H1 (cell line): ENCODE results near the gene PHF3. TPM values are rescaled to one million over a fixed set of nuclear protein-coding genes. Genes with fewer than 3 reads are reported as not detected.

Experiments
- CTCF ChIA-PET: fragments of 300-600 bp; sonication (Branson Sonifier 250); formaldehyde crosslinking; loops from one replicate; lab custom pipeline; 2021; ENCODE audit not compliant: partially characterized antibody; lab: Charles Lee
- POLR2A ChIA-PET: fragments of 300-600 bp; sonication (Branson Sonifier 250); formaldehyde crosslinking; loops from one replicate; lab custom pipeline; 2021; ENCODE audit warnings: inconsistent platforms; ENCODE audit not compliant: partially characterized antibody; lab: Charles Lee
- DNase-seq, 2 experiments: peaks; one replicate each; pipeline versions ENCODE4 v3.0.0 to v3.0.0-alpha.2; 2010 to 2022; ENCODE audit warnings: low spot score in 2 of 2, low read depth in 1 of 2, mixed read lengths in 1 of 2
- FAIRE-seq: peaks from 2 replicates; lab custom pipeline; 2011; peaks lifted over from hg19 to GRCh38; lab: Jason Lieb, UNC
- H2AFZ ChIP-seq: 2 replicates; pipeline ENCODE4 v1.8.1; 2012; ENCODE audit warnings: low read length, inconsistent platforms
- H2AK5ac ChIP-seq: 2 replicates; pipeline ENCODE4 v1.6.1; 2013; ENCODE audit warnings: low read depth, low read length
- H2BK120ac ChIP-seq: replicated peaks from 2 replicates; pipeline ENCODE3; 2013; ENCODE audit warnings: low read depth, low read length, inconsistent platforms
- H2BK12ac ChIP-seq: 2 replicates; pipeline ENCODE4 v1.6.1; 2013; ENCODE audit warnings: low read depth, low read length
- H2BK15ac ChIP-seq: 2 replicates; pipeline ENCODE4 v1.6.1; 2013; ENCODE audit warnings: low read length
- H2BK20ac ChIP-seq: 2 replicates; pipeline ENCODE4 v1.6.1; 2013; ENCODE audit warnings: low read length
- H2BK5ac ChIP-seq: 2 replicates; pipeline ENCODE4 v1.6.1; 2013; ENCODE audit warnings: low read depth, low read length
- H3K14ac ChIP-seq: 2 replicates; pipeline ENCODE4 v1.6.1; 2013; ENCODE audit warnings: inconsistent platforms; ENCODE audit not compliant: insufficient read length
- H3K18ac ChIP-seq: 2 replicates; pipeline ENCODE4 v1.6.1; 2013; ENCODE audit warnings: low read length; ENCODE audit errors: extremely low read depth
- H3K23ac ChIP-seq: 2 replicates; pipeline ENCODE4 v1.6.1; 2013; ENCODE audit warnings: inconsistent platforms; ENCODE audit not compliant: insufficient read length
- H3K23me2 ChIP-seq: 2 replicates; pipeline ENCODE4 v1.6.1; 2013; ENCODE audit warnings: low read depth, low read length
- H3K27ac ChIP-seq: 2 replicates; pipeline ENCODE4 v1.6.1; 2011; ENCODE audit warnings: low read depth, low read length, inconsistent platforms
- H3K27me3 ChIP-seq, 4 experiments: replicated peaks in 1 of 4; 1 replicate in 1 of 4; 2 replicates in 3 of 4; pipeline versions ENCODE4 v1.6.1 to v1.8.1; 2011 to 2013; ENCODE audit warnings: low read length in 3 of 4, mild to moderate bottlenecking in 3 of 4, inconsistent platforms in 2 of 4, mixed read lengths in 2 of 4, moderate library complexity in 1 of 4; ENCODE audit not compliant: control insufficient read depth in 3 of 4, insufficient read depth in 3 of 4; ENCODE audit errors: extremely low read depth in 1 of 4
- H3K36me3 ChIP-seq, 4 experiments: 2 replicates each; pipeline versions ENCODE4 v1.6.1 to v1.8.1; 2011 to 2013; ENCODE audit warnings: mild to moderate bottlenecking in 4 of 4, low read length in 3 of 4, moderate library complexity in 2 of 4, control low read depth in 1 of 4, inconsistent platforms in 1 of 4; ENCODE audit not compliant: insufficient read depth in 4 of 4, control insufficient read depth in 2 of 4
- H3K4ac ChIP-seq: replicated peaks from 2 replicates; pipeline ENCODE3; 2013; ENCODE audit warnings: low read length, low read depth, mixed read lengths, inconsistent platforms; ENCODE audit not compliant: insufficient read length
- H3K4me1 ChIP-seq, 4 experiments: replicated peaks in 1 of 4; 1 replicate in 1 of 4; 2 replicates in 3 of 4; pipeline versions ENCODE4 v1.6.1 to v1.8.1; 2011 to 2013; ENCODE audit warnings: low read length in 3 of 4, inconsistent platforms in 2 of 4, mixed read lengths in 1 of 4; ENCODE audit not compliant: insufficient read depth in 4 of 4, control insufficient read depth in 3 of 4
- H3K4me2 ChIP-seq, 2 experiments: 2 replicates each; pipeline versions ENCODE4 v1.6.1 to v1.8.1; 2011 to 2013; ENCODE audit warnings: low read depth in 2 of 2, low read length in 2 of 2, control low read depth in 1 of 2, inconsistent platforms in 1 of 2, mild to moderate bottlenecking in 1 of 2; ENCODE audit not compliant: insufficient read depth in 1 of 2
- H3K4me3 ChIP-seq, 4 experiments: fragments of 200-600, 300-600 bp in 1 of 4; sonication (generic), shearing (Covaris generic), sonication (Bioruptor Twin) in 1 of 4; 2 replicates each; pipeline versions ENCODE4 v1.5.1 to v1.8.1; 2011 to 2016; ENCODE audit warnings: low read length in 4 of 4, low read depth in 3 of 4, control low read depth in 2 of 4, inconsistent platforms in 2 of 4, mild to moderate bottlenecking in 2 of 4, mixed read lengths in 1 of 4, moderate library complexity in 1 of 4; ENCODE audit not compliant: insufficient read depth in 2 of 4; ENCODE audit errors: extremely low read depth in 1 of 4
- H3K56ac ChIP-seq: replicated peaks from 2 replicates; pipeline ENCODE3; 2013; ENCODE audit warnings: low read depth, mild to moderate bottlenecking, mixed read lengths, low read length, inconsistent platforms; ENCODE audit not compliant: insufficient read length
- H3K79me1 ChIP-seq: 2 replicates; pipeline ENCODE4 v1.6.1; 2013; ENCODE audit warnings: low read depth, low read length, control low read depth
- H3K79me2 ChIP-seq, 2 experiments: 2 replicates each; pipeline versions ENCODE4 v1.6.1 to v1.8.1; 2012 to 2013; ENCODE audit warnings: low read length in 2 of 2, mild to moderate bottlenecking in 2 of 2, inconsistent platforms in 1 of 2; ENCODE audit not compliant: insufficient read depth in 2 of 2, control insufficient read depth in 1 of 2
- H3K9ac ChIP-seq, 4 experiments: replicated peaks in 1 of 4; 1 replicate in 1 of 4; 2 replicates in 3 of 4; pipeline versions ENCODE4 v1.6.1 to v1.8.1; 2011 to 2013; ENCODE audit warnings: low read depth in 3 of 4, low read length in 3 of 4, control low read depth in 2 of 4, mild to moderate bottlenecking in 2 of 4, moderate library complexity in 2 of 4, inconsistent platforms in 1 of 4; ENCODE audit errors: extremely low read depth in 1 of 4
- H3K9me3 ChIP-seq, 2 experiments: 2 replicates each; pipeline versions ENCODE4 v1.6.1 to v1.8.1; 2012 to 2013; ENCODE audit warnings: mild to moderate bottlenecking in 2 of 2, moderate library complexity in 2 of 2, control low read depth in 1 of 2, inconsistent platforms in 1 of 2, low read depth in 1 of 2, low read length in 1 of 2, mixed read lengths in 1 of 2; ENCODE audit not compliant: insufficient read depth in 2 of 2
- H4K20me1 ChIP-seq, 2 experiments: replicated peaks in 1 of 2; 2 replicates each; pipeline versions ENCODE3 to v1.8.1; 2011 to 2013; ENCODE audit warnings: inconsistent platforms in 2 of 2, low read length in 2 of 2, mild to moderate bottlenecking in 1 of 2; ENCODE audit not compliant: insufficient read depth in 2 of 2, control insufficient read depth in 1 of 2
- H4K5ac ChIP-seq: 2 replicates; pipeline ENCODE4 v1.6.1; 2013; ENCODE audit warnings: low read length, low read depth, mixed read lengths, inconsistent platforms; ENCODE audit not compliant: insufficient read length
- H4K8ac ChIP-seq: 2 replicates; pipeline ENCODE4 v1.8.0; 2013; ENCODE audit warnings: mild to moderate bottlenecking, moderate library complexity, low read length, inconsistent platforms; ENCODE audit not compliant: insufficient read depth; ENCODE audit errors: extremely low read depth
- H4K91ac ChIP-seq: replicated peaks from 2 replicates; pipeline ENCODE3; 2013; ENCODE audit warnings: low read length, mixed read lengths, inconsistent platforms; ENCODE audit not compliant: insufficient read length
- CHD1 ChIP-seq: IDR thresholded peaks from 2 replicates; pipeline ENCODE4 v1.6.1; 2012; ENCODE audit warnings: low read depth, low read length, improper control_type of control experiment
- HDAC2 ChIP-seq, 2 experiments: fragments of 300-600 bp in 1 of 2; sonication (generic) in 1 of 2; IDR thresholded peaks; 2 replicates each; pipeline ENCODE4 v1.6.1; 2011 to 2012; ENCODE audit warnings: low read depth in 2 of 2, low read length in 2 of 2, mild to moderate bottlenecking in 2 of 2, moderate library complexity in 2 of 2, borderline replicate concordance in 1 of 2, inconsistent platforms in 1 of 2
- JUN ChIP-seq: IDR thresholded peaks from 2 replicates; pipeline ENCODE4 v1.6.1; 2011; ENCODE audit warnings: low read depth, mild to moderate bottlenecking, improper control_type of control experiment, low read length
- KDM1A ChIP-seq: fragments of 200-600, 300-600 bp; sonication (generic); IDR thresholded peaks from 2 replicates; pipeline ENCODE4 v1.7.1; 2016; ENCODE audit warnings: mild to moderate bottlenecking, low read length, borderline replicate concordance
- MAFK ChIP-seq: IDR thresholded peaks from 2 replicates; pipeline ENCODE4 v1.6.1; 2012; ENCODE audit warnings: low read depth, mild to moderate bottlenecking, improper control_type of control experiment, low read length
- NANOG ChIP-seq: IDR thresholded peaks from 2 replicates; pipeline ENCODE4 v1.6.1; 2011; ENCODE audit warnings: low read length, low read depth, mild to moderate bottlenecking, inconsistent platforms; ENCODE audit not compliant: insufficient read depth, poor library complexity, severe bottlenecking
- PHF8 ChIP-seq: fragments of 200-600 bp; sonication (generic); conservative IDR thresholded peaks from 2 replicates; pipeline ENCODE4 v1.7.1; 2012; ENCODE audit warnings: low read depth, mild to moderate bottlenecking, inconsistent platforms, low read length, moderate library complexity
- TCF12 ChIP-seq: IDR thresholded peaks from 2 replicates; pipeline ENCODE4 v1.6.1; 2011; ENCODE audit warnings: low read depth, mild to moderate bottlenecking, low read length
- TEAD4 ChIP-seq: IDR thresholded peaks from 2 replicates; pipeline ENCODE4 v1.6.1; 2012; ENCODE audit warnings: low read depth, low read length, inconsistent platforms, mixed read lengths
- WGBS, 2 experiments: shearing (Covaris generic) in 1 of 2; methylation state at CpG; one replicate each; pipeline versions ENCODE4 v1.1.6 to v1.1.7; 2013 to 2015; ENCODE audit warnings: low lambda C conversion rate in 2 of 2, mixed read lengths in 2 of 2, inconsistent platforms in 1 of 2, low coverage in 1 of 2, missing lambda C conversion rate in 1 of 2; ENCODE audit not compliant: insufficient replicate concordance in 2 of 2, insufficient coverage in 1 of 2, insufficient read length in 1 of 2; ENCODE audit errors: extremely low coverage in 1 of 2, missing lambda C conversion rate in 1 of 2; 5-methylcytosine and 5-hydroxymethylcytosine counted together
- polyA plus RNA-seq, 7 experiments: library from polyadenylated mRNA; depleted of rRNA in 3 of 7; stranded (reverse) in 5 of 7; unstranded in 2 of 7; fragments of >200 nt in 5 of 7; fragments of 200-250 nt in 2 of 7; gene quantifications; 1 replicate in 5 of 7; 2 replicates in 1 of 7; 4 replicates in 1 of 7; pipeline versions ENCODE4 v1.2.1 to v1.2.3, GENCODE V29; 2011 to 2013; ENCODE audit warnings: missing spikeins in 2 of 7, mixed read lengths in 2 of 7
- total RNA-seq: library from RNA; stranded (reverse); fragmentation: NEBNext Ultra II Directional; extraction: Animal tissue kit (Norgen Biotek cat#: 25700); gene quantifications from 2 replicates; pipeline ENCODE4 v1.2.1, GENCODE V29; 2021

The PHF3 gene
- total and polyA plus RNA-seq, 2 of the 8 experiments (the other 6 are each of a cell fraction or from before 2014, with no cell fraction given): 10.1 to 69.3 TPM

DNA sequence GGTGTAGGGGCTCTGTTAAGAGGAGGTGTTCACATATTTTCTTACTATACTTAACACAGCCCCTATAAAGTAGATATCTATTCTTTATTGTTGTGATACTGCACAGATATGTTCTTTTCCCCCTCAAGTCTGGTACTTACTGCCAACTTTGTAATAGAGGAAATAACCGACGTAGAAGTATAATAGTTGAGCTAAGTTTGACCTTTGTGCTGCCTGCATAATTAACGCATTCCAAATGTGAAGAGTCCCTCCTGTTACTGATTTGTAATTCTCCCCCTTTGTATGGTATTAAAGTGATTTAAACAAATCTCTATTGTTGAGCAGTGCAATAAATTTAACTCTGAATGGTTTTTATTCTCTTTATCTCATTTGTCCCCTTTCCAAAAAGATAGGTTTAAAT, 39.0 kb downstream of the PHF3 start:
- Histone ChIP-seq H3K79me1 (peaks cover 3% of the 10 kb centered on the region; the same call in 1 of the 2 replicates), H4K8ac (no peak overlapping the region), H4K5ac (no peak overlapping the region), H2BK12ac (no peak overlapping the region), H3K27ac (no peak overlapping the region), H2BK15ac (no peak overlapping the region), H3K9me3 (no peaks in the 10 kb centered on the region), H3K18ac (no peak overlapping the region), H2BK120ac (no peak overlapping the region), H4K20me1 (peaks cover 4 to 15% of the 10 kb centered on the region in 2 experiments), H2BK5ac (no peak overlapping the region), H3K9ac (no peak overlapping the region), H3K27me3 (no peaks in the 10 kb centered on the region), H3K23me2 (no peaks in the 10 kb centered on the region), H2AK5ac (no peak overlapping the region), H4K91ac (no peak overlapping the region), H2BK20ac (no peak overlapping the region), H3K14ac (no peak overlapping the region), H3K4me2 (no peak overlapping the region; a peak in 2 of 4 replicates), H2AFZ (no peak overlapping the region), H3K36me3 (no peaks in the 10 kb centered on the region; a peak in 1 of 8 replicates), H3K23ac (no peak overlapping the region), H3K4me3 (peak overlapping the region in 1 of 4 experiments; percentile 13; a peak in 1 of 8 replicates), H3K79me2 (peaks cover 5 to 97% of the 10 kb centered on the region in 2 experiments; a peak in 3 of 4 replicates), H3K4ac (no peak overlapping the region), H3K56ac (no peak overlapping the region), H3K4me1 (peaks cover 2 to 10% (median 6%) of the 10 kb centered on the region in 4 experiments; a peak in 6 of 7 replicates)
- TF ChIP-seq KDM1A (no peak), MAFK (no peak), CHD1 (no peak), JUN (no peak), TEAD4 (no peak), TCF12 (no peak), NANOG (no peak), PHF8 (no peak), HDAC2 (IDR thresholded peaks at IDR 0.05; ENCODE audit: borderline replicate concordance in 1 of 2, low read depth in 2 of 2, low read length in 2 of 2) (no peak)
- ChIA-PET POLR2A (no interaction called here), CTCF (no interaction called here)
- FAIRE-seq (no peak), DNase-seq (no peak)
- WGBS, 2 experiments: 63% methylated on average over 3 of the region's 3 CpGs; no CpG with 5 or more reads in 1 of the 2 experiments
